Endometrial microvascular endothelial cells (primary cell): ENCODE data around the gene C11orf65. TPM values are rescaled to one million over a fixed set of nuclear protein-coding genes. Genes with fewer than 3 reads are reported as not detected.

ENCODE experiments used
- in situ Hi-C: cut with HindIII; loops from 2 replicates; pipeline ENCODE4 v1.10.0; 2017; ENCODE audit warnings: low sequenced_read_pairs, low pct_unique_long_range_greater_than_20kb; ENCODE audit errors: inconsistent ontology term
- total RNA-seq: library from RNA; depleted of rRNA; stranded (reverse); fragments of >200 nt; gene quantifications from one replicate; pipeline ENCODE4 v1.2.3, GENCODE V29; 2015; ENCODE audit errors: inconsistent ontology term

C11orf65 gene, protein sequence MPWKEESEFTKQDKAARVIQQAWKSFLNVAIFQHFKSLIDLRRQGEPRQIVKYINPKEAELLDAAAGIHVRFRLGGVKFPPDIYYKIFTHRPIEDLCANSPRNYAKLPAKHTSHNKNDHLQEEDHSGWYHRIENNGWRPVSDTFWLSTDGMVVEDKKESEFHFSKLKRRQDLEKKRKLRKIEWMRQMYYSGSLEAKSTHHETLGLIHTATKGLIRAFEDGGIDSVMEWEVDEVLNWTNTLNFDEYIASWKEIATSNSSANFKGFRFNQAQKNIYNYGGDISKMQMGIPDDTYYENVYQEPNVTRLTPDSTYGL
- total RNA-seq = not detected

DNA sequence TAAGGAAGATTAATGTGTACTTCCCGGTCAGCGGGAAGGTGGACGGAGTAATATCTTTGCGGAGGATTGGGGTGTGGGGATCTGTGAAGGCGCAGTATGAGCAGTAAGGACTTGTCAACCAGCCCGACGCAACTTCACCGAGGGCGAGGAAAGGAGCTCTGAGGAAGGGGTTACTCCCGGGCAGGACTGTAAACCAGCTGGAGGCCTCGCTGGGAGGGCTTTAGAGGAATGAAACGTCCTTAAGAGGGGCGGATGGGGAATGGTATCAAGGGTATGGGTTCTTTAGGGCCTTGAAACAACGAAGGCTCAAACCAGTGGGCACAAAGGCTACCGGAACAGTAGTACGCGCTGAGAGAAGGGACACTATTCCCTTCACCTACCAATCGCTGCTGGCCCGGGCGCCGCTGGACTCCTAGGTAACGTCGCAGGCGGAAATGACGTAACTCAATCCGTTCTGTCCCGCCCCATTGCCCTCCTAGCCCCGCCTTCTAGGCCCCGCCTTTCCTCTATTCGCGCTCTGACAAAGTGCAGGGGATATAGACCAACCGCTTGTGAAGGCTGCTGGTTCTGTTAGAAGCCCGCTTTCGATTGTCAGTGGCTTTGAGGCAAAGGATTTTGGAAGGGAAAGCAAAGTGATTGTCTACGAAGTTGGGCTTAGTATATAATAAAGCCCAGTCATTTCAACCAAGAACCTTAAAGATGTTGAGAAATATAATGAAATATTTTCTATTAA lies at the start of gene C11orf65:
Gene C11orf65, minus strand, starts transcription at position 439 of the 733 bp plus-strand sequence. CDS start 5,970 bp downstream, outside the sequence.
- in situ Hi-C loops = no loop called here

DNA sequence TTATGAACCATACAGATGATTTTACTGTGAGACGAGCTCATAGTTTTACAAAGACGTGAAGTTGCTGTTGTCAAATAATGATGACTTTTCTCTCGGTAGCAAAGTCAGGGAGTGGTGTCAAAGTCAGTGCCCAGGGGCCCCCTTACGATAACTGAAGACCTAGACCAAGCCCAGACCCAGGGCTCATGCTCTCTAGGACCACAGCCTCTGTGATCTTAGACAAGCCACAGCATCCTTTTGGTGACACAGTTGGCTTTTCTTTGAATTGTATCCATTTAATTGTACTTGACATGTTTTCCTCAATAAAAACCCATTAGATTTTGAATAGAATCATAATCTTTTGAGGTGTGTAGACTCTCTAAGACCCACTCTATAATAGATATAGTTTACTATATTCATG lies 48.8 kb upstream of the C11orf65 start:
- in situ Hi-C loops = no loop called here

DNA sequence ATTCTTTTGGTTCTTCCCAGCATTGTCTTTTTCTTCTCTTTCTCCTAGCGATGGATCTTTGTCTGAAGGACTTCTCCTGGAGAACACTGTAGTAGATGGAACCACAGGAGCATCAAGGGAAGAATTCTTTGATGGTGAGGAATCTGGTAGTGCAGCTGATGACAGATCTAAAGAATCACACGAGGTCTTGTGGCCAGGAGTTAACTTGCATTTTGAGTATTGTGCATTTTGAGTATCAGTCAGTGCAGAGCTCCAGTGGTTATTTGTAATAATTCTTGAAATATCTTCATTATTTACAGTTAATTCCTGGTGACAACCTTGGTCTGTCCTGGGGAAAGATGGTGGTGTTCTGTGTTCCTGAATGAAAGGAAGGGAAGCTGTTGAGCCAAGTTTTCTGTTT lies 45.4 kb upstream of the C11orf65 start:
- in situ Hi-C loops = no loop called here

DNA sequence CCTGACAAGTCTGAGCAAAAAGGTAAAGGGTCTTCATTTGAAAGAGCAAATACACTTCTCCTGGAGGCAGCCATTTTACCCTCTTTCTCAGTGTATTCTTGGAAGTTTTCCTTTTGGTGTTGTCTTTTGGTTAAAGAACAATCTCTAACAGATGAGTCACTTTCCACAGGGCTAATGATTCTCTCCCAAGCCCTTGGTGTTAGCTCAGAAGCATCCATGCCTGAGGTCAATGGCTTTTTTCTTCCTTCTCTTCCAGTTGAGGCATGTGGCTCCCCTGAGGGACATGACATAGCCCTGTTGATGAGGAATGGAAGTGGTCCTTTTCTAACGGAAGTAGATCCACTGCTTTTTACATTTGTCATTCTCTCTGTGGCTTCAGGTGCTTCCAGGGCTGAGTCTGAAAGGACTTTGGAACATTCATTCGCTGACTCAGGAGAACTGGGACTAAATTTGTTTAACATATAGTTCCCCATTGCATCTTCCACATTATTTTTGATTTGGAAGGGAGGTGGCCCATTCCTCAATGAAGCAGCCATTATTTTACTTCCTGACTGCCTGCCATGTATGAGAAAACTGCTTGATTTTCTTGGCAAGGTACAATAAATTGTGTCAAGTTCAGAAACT lies 44.6 kb upstream of the C11orf65 start:
- in situ Hi-C loops = no loop called here

DNA sequence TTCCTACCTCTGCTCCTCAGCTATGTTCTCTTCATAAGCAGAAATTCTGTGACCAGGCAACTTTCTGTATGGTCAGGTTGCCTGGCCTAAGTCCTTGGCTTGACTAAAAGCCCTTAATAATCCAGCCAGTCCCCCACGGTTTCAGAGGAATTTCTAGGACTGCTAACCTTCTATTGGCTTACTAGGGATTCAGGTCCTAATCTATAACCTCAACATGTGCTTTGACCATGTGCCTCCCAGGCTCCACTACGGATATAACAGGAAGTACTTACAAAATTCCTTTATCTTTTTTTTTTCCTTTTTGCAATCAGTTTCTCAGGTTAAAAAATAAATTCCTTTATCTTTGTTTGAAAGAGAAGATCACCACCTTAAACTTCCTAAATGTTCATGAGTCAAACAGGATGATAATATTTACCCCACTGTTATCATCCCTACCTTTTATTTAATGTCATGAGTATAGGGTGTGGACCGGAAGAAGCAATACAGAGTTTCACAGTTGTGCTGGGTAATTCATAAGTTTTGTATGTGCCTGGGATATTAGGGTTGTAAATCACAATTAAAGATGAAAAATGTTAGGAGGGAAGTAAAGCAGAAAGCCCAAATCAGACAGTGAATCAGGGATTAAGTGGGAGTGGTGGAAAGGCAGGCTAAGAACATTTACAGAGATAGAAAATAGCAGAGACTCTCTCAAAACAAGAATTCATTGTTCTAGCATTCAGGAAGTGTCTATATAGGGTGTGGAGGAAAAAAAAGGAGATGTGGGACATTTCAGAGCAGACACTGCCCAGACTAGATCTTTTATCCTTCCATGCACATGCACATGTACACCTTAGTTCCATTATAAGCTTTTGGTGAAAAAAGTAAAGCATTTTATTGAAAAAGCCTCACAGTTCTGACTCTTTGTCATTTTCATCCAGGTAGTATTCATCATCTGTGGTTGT lies 41.6 kb upstream of the C11orf65 start:
- in situ Hi-C loops = no loop called here

DNA sequence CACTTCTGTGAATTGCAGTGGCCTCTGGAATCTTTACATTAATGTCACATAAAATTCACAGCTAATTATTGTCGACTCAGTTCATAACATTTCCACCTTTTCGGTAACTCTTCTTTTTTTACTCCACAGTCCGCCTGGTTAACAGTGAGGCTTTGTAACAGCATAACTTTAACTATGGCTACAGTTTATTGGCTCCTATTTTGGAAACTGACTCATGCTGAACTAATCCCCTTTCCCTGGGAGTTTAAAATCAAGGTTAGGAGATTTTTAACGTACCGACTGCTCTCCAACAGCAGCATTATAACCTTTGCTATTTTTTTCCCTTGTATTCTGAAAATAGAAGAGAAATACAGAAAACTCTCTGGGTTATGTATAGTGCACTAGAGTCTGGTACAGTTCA lies 34.1 kb upstream of the C11orf65 start:
- in situ Hi-C loops = no loop called here

DNA sequence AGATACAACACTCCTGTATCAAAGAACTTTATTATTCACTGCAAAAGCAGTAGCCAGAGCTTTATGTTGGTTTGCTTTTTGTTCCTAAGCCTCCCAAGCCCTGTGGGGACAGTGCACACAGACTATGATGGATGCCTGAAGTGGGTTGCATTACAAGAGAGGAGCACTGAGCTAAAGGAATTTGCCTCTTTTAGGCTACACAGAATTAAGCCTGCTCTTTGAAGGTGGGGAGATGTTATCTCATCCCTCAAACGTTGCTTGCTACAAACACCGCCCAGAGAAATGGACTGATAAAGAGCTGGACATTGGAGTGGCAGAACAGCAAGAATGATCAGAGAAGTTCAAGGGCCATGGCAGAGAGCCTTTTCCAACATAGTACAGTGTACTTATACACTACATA lies 33.4 kb upstream of the C11orf65 start:
- in situ Hi-C loops = no loop called here

DNA sequence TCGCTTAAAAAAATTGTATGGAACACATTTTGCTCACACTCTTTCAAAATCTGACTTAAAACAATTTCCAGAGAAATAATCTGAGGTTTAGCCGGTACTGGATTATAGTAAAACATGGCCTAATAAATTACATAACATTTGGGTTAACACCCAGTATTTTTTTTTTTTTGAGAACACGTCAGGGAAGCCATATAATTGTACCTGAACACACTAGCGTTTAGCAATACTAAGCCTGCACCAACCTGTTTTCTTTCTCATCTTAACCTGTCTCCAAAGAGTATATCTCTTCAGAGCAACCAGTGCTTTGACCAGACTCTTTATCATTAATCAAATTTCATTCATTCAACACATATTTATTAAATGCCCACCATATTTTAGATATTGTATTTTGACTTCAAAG lies 32.8 kb upstream of the C11orf65 start:
- in situ Hi-C loops = no loop called here

DNA sequence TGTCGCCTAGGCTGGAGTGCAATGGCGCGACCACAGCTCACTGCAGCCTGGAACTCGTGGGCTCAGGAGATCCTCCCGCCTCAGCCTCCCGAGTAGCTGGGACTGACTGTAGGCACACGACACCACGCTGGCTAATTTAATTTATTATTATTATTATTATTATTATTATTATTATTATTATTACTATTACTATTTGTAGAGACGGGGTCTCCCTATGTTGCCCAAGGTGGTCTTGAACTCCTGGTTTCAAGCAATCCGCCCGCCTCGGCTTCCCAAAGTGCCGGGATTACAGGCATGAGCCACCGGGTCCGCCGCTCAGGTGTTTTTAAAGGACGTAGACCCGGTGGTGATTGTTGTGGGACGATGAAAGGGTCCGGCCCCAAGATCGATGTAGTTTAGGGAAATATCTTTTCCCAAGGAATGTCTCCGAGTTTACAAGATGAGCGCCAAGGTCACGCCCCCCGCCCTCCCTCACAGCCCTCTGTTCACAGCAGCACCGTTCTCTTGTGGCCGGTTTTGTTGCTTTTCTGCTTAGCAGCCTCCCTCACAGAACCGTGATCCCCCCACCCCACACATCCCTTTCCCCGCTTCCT lies 31.6 kb upstream of the C11orf65 start:
- in situ Hi-C loops = no loop called here

DNA sequence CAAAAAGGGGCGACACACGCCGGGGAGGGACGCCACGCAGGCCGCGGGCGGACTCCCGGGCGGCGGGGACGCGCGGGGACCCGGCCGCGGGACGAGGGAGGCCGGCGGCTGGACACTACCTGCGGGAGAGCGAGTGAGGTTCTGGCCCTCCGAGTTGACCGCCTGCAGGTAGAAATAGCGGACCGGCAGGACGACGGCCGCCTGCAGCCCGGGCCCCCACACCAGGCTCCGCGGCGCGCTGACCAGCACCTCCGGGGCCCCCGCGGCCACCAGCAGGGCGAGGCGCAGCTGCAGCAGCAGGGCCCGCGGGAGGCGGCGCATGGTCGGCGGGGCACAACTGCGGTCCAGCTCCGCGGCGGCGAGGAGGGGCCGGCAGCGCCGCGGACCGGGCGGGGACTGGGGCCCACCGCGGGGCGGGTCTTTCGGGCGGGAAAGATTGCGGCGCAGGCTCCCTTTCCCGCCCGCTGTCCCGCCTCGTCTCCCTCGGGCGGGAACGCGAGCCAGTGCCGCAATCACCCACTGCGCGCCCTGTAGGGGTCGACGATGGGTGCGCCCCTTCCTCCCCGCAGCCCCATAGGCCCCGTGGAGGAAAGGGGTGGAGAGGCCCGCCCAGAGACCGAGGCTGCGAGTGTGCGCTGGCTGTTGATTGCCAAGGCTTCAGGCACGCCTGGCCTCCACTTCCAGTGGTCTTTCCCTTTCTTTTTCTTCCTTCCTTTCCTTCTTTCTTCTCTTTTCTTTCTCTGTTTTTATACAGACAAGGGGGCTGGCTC lies 30.9 kb upstream of the C11orf65 start, which contains the start of gene POGLUT3:
Gene POGLUT3, minus strand, starts transcription at position 339 of the 770 bp plus-strand sequence. Its CDS starts 18 bp downstream, at position 321.
- in situ Hi-C loops = no loop called here

DNA sequence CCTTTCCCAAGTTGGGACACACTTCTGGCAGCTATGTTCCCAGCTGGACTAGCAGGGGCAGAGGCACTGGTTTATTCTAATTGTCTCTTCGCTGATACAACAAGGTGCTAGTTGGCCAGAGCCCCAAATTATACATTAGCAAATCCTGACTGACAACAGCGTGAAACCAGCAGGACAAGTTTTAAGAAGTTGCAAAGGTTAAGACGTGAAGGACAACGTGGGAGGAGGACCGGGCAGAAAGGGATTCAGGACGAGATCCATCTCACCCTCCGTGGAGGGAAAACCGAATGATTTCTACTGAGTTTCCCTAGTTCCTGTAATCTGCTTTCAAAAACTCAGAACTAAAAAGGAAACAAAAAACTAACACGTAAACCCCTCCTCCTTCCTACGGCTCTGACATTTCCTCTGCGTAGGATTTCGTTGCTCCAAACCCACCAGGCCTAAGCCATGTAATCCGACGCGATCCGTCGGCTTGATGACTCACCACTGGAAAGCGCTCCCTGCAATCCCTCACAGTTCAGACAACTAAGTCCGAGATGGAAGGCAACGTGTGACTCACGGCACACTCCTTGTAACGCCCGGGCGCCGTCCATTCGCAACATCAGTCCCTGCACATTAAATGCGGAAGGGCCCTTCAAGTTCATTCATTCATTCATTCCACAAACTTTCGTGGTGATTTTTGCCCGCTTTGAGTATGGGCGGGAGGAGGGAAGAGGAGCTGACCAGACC lies 30.2 kb upstream of the C11orf65 start:
- in situ Hi-C loops = no loop called here

DNA sequence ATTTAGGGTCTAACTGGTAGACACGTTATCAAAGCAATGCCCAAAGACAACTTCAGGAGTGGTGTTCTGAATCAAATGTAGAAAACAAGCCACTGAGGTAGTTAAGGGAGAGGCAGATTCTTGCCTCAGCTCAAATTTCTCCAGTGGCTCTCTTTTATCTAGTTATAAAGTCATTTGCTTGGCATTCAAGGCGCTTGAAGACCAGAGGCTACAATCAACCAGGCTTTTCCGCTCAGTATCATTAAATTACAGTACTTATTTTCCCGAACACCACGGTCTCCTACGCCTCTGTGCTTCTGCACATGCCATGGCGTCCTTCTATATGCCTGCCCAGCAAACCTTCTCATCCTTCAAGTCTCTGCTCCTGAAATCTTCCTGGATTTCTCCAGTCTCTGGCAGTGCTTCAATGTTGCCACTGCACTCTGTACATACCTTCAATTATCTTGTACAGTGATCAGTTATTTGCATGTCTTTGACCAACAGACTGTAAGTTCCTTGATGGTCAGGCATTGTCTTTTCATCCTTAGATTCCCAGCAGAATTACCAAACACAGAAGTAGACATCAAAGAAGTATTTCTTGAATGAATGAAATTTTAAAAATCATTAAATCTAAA lies 29.4 kb upstream of the C11orf65 start:
- in situ Hi-C loops = no loop called here

DNA sequence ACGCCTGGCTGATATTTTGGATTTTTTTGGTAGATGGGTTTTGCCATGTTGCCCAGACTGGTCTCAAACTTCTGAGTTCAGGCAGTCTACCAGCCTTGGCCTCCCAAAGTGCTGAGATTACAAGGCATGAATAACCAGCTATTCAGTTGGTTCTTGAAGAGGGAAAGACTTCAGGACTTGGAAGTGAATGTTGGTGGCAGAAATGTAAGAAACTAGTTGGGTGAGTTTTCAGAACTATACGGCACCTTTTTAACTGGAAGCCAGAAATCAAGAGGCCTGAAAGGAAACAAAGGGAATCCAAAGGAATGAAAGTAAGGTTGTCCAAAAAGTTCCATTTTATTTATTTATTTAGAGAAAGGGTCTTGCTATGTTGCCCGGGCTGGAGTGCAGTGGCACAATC lies 28.0 kb upstream of the C11orf65 start:
- in situ Hi-C loops = no loop called here

DNA sequence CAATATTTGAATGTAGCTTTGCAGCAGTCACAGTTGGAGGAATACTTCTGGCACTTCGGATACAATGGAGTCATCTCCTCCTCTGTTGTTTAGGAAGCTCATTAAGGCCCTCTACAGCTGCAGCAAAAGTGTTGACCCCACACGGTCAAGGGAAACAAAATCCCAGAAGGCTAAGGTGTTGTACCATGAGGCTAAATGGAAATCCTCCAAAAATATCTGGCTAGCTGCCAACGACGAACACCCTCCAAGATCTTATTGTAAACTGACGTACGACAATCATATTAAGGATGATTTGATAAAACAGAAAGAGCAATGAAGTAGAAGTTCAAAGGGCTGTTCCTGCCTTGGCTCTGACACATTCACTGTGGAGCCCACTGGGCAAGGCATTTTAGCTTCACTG lies 26.9 kb upstream of the C11orf65 start:
- in situ Hi-C loops = no loop called here

DNA sequence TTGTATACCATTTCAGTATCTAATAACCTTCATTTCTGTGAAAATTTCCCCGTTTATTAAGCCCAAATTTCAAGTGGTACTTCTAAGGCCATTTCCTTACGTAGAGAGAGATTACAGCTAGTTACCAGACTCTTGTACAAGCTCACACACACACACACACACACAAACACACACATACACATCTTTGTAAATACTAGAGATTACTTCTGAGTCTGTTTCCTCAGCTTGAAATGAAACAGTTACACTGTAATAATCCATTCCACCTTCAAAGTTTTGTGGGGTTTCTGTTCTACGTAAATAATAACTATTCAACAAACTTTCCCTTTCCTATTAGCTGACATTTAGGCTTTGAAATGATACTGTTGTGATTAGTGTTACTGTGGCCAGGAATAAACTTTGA lies 24.6 kb upstream of the C11orf65 start:
- in situ Hi-C loops = no loop called here

DNA sequence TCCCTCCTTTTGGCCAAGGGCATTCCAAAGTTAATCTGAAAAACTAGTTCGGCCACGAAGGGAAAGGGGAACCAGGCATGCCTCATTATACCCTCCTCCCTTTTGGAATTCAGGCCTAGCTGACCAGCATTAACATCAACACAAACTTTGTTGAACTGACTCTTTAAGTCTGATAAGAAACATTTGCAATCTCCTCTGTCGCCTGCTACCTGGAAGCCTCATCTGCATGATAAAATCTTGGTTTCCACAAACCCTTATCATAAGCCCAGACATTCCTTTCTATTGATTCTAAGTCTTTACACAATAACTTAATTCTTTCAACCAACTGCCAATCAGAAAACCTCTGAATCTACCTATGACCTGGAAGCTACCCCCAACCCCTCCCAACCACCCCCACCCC lies 19.5 kb upstream of the C11orf65 start:
- in situ Hi-C loops = no loop called here

DNA sequence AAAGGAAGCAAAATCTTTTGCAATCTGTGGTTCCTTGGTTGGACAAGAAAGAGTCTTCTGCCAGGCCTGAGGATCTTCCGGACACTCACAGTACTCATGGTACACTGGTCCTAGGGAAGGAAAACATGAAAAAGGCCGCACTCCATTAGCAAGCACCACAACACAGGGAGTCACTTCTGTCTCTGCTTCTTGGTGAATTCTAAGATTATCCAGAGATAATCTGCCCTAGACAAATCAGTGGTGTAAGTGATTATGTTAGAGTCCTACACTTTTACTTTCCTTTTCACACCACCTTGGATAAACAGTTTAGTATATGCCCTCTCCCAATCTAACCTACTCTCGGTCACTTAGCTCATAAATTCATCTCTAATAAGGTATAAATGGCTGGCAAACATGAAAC lies 19.0 kb upstream of the C11orf65 start:
- in situ Hi-C loops = no loop called here
